ENCODE measurements around the gene ENTPD3. TPM values are rescaled to one million over a fixed set of nuclear protein-coding genes. Genes with fewer than 3 reads are reported as not detected.

Gene ENTPD3
- total and polyA plus RNA-seq, 2 of the 13 experiments (the other 11 are each of a cell fraction or from before 2014, with no cell fraction given) = 0.07 TPM; not detected in 1

GRCh38 chr3:40396406-40396805 lies 9.4 kb downstream of the ENTPD3 start (continued):
- no peak for TF ChIP-seq ZBED4 (CRISPR knock-in tag; IDR thresholded peaks at IDR 0.05; ENCODE audit: borderline replicate concordance)
- no peak for TF ChIP-seq XRCC5 (optimal IDR thresholded peaks at IDR 0.05; ENCODE audit: low read length)
- no peak for TF ChIP-seq SYNCRIP (IDR thresholded peaks at IDR 0.05; ENCODE audit: insufficient read depth, low read depth, low read length)
- TF ChIP-seq RAD21 (CRISPR knock-in tag; IDR thresholded peaks at IDR 0.05) = no peak
- TF ChIP-seq ZSCAN29 (CRISPR knock-in tag; conservative IDR thresholded peaks at IDR 0.05) = no peak
- no peak for TF ChIP-seq ZFP91 (CRISPR knock-in tag; IDR thresholded peaks at IDR 0.05; ENCODE audit: borderline replicate concordance)
- no peak for TF ChIP-seq DR1 (CRISPR knock-in tag; IDR thresholded peaks at IDR 0.05)
- no peak for TF ChIP-seq JARID2 (CRISPR knock-in tag; IDR thresholded peaks at IDR 0.05; ENCODE audit: insufficient replicate concordance)
- no peak for TF ChIP-seq PATZ1 (CRISPR knock-in tag; IDR thresholded peaks at IDR 0.05)
